ENCODE measurements around the gene TLE5. TPM values are rescaled to one million over a fixed set of nuclear protein-coding genes. Genes with fewer than 3 reads are reported as not detected.
"Not testable (repeated sequence)": the region's sequence is repeated elsewhere in the genome, so short reads cannot be mapped to it uniquely, and the experiment has no call there.

Gene TLE5
- total RNA-seq, 1 experiment from 2014 or later: 136 TPM

DNA sequence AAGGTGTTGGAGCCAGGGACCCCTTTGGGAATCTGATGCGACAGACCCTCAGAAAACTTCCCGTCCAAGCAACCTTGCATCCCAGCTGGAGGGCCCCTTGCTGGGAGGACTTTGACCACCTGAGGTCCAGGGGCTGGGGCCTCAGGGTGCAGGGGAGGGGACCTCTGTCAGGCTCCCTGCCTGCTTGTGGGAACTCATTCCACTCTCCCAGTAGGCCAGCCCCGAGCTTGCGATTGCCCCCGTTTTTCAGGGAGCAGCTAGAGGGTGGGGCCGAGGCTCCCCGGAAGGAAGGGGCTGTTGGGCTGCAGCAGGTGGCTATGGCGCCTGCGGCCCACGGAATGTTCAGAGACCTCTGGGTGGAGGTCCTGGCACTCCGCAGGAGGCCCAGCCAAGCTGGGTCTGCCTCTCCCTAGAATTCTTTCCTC, 34.6 kb upstream of the TLE5 start:
- no peak for DNase-seq (ENCODE audit: extremely low read depth, low read depth)

DNA sequence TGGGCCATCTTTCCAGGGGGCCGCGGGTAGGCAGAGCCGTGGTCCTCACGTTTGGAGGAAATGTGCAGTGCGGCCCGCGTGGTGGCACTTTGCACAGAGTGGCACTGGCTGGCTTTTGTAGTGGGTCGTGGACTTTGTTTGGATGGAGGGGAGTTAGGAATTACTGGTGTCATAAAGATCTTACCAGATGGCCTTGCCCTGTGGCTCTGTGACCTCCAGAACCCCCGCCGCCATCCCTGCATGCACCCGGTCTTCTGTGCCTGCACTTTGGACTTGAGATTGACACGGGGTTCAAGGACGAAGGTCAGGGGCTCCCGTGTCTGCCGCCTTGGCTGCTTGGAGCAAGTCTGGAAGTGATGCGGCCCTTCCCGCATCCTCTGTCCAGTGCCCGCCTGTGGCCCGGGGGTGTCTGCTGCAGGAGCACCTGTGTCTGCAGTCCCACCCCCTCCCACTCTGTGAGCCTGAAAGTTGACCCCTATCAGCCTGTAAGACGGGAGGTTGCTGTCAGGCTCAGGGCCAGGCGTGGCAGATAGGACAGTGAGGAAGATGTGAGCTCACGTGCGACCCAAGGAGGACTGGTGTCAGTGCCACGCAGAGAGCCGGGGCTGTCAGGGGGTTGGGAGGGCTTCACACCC, 34.1 kb upstream of the TLE5 start:
- DNase-seq (ENCODE audit: extremely low read depth, low read depth): no peak

DNA sequence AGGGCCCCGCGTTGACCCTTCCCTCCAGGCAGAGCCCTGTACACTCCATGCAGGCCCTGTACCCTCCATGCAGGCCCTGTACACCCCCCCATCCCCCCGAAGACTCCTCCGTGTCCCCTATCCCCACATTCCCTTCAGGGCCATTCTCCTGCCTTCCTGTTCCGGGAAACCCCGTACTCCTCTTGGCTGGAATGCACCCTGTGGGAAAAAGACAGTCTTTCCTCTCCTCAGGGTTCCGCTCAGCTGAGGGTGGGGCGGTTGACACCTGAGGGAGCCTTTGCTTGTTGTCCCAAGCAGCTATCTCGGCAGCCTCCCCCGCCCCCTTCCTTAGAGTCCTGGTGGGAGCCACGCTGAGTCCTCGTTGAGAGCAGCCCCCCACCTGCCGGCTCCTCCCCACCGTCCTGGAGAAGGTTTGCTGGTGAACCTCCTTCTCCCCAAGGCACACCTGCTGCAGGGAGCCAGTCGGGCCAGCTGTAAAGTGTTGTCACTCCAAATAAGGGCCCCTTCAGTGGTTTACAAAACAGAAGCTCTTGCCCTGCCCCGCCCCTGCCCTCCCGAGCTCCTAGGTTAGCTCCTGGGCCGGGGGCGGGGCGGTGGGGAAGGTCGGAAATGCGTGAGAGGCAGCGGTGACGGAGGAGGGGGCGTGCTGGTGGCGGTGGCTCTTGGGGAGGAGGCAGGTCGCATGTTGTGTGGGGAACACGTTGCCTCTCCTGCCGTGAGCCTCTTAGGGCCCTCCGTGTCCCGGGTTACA, 33.3 kb upstream of the TLE5 start:
- DNase-seq (ENCODE audit: extremely low read depth, low read depth): no peak

DNA sequence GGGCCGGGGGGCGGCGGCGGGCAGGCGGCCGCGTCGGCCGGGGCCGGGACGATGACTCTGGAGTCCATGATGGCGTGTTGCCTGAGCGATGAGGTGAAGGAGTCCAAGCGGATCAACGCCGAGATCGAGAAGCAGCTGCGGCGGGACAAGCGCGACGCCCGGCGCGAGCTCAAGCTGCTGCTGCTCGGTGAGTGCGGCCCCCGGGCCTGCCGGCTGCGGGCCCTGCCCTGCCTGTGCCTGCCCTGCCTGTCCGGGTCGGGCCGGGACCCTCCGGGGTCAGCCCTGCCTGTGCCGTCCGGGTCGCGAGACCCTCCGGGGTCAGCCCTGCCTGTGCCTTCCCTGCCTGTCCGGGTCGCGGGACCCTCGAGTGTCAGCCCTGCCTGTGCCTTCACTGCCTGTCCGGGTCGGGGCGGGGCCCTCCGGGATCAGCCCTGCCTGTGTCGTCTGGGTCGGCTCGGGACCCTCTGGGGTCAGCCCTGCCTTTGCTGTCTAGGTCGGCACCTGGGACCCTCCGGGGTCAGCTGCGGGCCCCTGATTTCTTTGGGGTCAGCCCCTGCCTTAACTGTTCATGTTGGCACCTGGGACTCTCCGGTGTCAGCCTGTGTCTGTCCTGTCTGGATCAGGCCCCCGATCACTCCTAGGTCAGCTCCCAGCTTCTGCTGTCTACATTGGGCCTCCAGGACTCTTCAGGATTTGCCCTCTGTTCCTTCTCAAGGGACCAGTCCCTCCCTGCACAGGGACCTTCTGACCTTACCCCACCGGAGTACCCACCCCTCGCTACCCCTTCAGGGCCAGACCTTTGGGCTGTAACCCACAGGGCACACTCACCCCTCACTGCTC, 32.5 kb upstream of the TLE5 start:
- no peak for DNase-seq (ENCODE audit: extremely low read depth, low read depth)

DNA sequence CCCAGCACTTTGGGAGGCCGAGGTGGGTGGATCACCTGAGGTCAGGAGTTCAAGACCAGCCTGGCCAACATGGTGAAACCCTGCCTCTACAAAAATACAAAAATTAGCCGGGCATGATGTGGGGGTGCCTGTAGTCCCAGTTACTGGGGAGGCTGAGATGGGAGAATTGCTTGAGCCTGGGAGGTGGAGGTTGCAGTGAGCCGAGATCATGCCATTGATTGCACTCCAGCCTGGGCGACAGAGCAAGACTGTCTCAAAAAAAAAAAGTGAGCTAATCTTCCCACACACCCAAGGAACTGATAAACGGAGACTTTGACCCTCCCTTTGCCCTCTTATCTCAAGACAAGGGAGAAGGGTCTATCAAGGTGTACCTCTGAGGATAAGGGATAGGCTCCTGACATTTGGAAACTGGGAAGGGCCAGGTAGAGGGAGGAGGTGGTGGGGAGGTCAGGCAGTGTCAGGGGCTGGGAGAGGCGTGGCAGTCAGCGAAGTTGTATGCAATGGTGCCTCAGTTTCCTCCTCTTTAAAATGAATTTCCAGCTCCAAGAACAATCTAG, 27.1 kb upstream of the TLE5 start:
- not testable (repeated sequence) for DNase-seq (ENCODE audit: extremely low read depth, low read depth)

DNA sequence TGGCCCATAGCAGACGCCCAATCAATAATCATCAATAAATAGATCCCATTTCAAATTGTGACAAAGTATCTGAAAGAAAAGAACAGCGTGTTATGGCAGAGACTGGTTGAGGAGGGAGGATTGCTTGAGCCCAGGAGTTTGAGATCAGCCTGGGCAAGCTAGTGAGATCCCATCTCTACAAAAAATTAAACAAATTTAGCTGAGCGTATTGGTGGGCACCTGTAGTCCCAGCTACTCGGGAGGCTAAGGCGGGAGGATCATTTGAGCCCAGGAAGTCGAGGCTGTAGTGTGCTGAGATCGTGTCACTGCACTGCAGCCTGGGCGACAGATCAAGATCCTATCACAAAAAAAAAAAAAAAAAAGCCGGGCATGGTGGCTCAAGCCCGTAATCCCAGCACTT, 25.5 kb upstream of the TLE5 start:
- DNase-seq (ENCODE audit: extremely low read depth, low read depth): no peak

DNA sequence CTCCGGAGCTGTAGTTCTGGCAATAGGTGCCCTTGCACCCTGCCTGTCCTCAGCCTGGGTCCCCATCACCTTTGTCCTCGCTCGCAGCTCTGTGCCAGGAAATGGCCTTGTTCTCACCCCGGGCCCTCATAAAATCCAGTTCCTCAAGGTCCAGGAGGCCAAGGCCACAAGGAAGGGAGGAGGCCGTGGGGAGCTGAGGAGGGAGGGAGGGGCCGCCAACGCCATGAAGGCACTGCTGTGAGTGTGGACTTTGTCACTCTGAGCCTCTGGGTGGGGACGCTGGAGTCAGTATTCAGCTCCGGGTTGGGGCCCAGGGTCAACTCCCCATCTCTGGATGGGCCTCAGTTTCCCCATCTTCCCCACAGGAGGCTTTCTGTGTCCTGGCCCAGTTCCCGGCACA, 22.6 kb upstream of the TLE5 start:
- no peak for DNase-seq (ENCODE audit: extremely low read depth, low read depth)

DNA sequence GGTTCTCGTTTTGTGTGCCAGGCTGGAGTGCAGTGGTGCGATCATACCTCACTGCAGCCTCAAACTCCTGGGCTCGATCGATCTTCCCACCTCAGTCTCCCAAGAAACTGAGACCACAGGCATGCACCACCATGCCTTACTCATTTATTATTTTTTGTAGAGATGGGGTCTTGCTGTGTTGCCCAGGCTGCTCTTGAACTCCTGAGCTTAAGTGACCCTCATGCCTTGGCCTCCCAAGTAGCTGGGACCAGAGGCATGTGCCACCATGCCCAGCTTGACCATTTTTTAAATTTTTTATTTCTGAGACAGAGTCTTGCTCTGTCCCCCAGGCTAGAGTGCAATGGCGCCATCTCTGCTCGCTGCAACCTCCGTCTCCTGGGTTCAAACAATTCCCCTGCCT, 21.7 kb upstream of the TLE5 start:
- no peak for DNase-seq (ENCODE audit: extremely low read depth, low read depth)

DNA sequence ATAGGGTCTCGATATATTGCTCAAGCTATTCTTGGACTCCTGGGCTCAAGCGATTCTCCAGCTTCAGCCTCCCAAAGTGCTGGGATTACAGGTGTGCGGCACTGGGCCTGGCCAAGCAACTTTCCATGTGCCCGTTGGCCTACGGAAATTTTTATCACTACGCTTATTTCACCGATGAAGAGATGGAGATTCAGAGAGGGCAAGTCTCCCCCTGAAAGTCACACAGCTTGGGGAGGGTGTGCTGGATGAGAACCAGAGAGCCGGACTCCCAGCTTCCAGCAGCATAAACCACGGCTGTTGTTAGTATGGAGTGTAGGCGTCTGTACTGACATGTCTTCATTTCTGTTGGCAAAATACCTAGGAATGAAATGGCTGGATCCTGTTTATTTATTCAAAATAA, 20.0 kb upstream of the TLE5 start:
- no peak for DNase-seq (ENCODE audit: extremely low read depth, low read depth)

DNA sequence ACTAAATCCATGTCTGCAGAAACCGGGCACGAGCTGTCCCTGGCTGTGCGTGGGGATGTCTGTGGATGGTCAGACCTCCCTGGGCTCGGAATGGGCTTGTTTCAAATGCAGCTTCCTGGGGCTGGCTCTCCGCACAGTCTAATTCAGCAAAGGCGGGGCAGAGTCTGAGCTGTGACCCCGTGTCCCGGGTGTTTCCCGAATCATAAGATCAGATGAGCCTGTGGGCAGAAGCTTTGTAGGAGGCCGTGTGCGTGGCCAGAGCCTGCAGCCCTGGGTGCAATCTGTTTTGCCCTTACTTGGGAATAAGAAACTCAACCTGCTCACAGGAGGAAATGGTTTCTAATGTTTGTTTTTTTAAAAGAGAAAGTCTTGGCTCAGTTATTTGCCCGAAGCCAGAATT, 18.0 kb upstream of the TLE5 start:
- no peak for DNase-seq (ENCODE audit: extremely low read depth, low read depth)

DNA sequence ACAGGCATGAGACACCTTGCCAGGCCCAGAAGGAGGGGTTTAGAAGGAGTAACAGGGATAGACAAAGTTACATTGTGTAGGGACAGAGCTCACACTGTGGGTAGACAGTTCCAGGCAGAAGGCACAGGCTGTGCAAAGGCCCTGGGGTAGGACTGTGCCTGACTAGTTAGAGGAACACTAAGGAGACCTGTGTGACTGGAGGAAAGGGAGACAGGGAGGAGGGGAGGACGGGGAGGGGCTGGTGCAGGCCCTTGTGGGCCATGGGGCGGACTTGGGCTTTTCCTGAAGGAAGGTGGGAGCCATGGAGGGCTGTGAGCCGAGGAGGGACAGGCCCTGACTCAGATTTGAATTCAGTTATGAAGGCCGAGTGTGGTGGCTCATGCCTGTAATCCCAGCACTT, 17.3 kb upstream of the TLE5 start:
- DNase-seq (ENCODE audit: extremely low read depth, low read depth): no peak

DNA sequence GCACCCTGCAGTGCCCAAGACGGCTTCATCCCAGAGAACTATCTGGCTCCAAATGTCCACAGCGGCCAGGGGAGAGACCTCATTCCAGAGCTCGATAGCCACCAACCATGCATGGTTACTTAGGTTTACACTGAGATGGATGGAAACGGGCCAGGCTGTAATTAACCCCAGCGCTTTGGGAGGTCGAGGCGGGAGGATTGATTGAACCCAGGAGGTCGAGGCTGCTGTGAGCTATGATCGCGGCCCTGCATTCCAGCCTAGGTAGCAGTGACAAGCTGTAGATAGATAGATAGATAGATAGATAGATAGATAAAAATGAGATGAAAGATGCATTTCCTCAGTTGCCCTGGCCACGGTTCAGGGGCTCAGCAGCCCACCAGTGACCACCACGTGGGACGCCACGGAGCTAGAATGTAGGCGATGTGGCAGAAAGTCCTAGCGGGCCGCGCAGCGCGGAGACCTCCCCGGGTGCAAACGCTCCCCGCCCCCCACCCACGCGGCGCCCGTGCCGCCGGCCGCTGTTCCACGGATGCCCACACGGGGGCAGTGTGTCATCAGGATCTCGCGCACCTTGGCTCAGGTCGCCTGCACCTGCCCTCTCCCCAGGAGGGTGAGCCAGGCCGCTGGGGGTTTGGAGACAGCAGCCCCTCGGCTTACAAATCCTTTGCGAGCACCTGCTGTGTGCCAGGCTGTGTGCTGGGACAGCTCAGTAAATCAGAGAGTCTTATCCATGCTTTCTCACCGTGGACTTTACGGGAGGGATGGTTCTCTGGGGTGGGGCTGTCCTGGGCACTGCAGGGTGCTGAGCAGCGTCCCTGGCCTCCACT, 13.5 kb upstream of the TLE5 start:
- DNase-seq (ENCODE audit: extremely low read depth, low read depth): no peak

DNA sequence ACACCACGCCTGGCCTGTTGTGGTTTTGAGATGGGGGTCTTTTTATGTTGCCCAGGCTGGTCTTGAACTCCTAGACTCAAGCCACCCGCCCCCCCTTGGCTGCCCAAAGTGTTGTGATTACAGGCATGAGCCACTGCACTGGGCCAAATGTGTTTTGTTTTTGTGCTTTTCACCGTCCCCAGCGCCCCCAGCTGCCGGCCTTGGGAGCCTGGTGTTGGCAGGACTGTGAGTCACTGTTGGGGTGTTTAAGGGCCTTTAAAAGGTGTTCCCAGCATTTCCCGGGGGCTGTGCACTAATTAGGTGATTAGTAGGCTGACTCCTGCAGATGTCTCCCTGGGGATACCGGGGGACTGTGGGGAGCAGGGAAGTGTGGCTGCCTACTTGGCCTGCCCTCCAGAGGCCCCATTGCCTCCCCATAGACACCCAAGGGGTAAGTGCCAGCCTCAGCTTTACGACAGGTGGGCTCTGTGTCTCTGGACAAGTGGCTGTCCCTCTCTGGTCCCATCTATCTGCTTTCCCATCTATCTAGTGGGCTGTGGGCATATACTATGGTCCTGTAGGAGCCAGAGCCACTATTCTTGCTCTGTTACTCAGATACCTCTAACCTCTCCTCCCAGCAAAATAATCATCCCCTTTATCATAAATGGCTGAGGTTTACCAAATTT, 11.8 kb upstream of the TLE5 start:
- no peak for DNase-seq (ENCODE audit: extremely low read depth, low read depth)

DNA sequence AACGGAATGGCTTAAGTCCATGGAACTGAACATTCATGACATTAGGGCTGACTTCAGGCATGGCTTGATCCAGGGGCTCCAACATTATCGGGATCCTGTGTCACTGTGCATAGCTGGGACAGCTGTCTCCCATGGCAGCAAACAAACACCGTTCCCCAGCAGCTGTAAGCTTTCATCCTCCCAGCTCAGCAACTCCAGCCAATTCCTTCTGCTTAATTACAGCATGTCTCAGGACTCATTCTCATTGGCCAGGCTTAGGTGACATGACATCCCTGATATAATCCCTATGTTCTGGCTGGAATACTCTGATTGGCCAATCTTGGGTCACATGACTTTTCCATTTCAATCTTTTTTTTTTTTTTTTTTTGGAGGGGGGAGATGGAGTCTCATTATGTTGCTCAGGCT, 10.9 kb upstream of the TLE5 start:
- no peak for DNase-seq (ENCODE audit: extremely low read depth, low read depth)

DNA sequence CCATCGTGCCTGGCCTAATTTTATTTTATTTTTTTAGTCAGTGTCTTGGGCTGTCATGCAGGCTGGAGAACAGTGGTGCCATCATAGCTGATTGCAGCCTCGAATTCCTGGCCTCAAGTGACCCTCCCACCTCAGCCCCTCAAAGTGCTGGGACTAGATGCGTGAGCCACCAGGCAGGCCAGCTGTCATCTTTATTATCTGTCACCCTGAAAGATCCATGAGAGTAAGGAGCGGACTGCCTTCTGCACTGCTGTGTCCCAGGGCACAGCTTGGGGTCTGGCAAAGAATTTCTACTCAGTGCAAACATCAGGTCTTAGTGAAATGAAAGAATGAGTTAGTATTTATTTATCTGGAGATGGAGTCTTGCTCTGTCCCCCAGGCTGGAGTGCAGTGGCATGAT, 9.5 kb upstream of the TLE5 start:
- no peak for DNase-seq (ENCODE audit: extremely low read depth, low read depth)

DNA sequence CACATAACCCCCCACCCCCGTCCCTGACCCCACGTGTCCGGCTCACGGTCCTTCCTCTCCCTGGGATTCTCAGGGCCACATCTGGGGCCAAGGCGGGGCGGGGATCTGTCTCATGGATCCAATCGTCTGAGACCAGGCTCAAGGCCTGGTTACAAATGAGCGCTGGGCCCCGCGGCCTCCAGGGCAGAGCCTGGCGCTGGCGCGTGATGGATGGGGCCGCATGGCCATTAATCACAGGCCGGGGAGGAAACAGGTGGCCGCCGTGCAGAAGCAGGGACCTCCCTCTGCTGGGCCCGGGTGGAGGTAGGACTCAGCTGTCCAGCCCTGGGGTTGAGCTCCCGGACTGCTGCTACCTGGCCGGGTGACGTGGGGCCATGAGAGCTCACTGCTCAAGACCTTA, 5.8 kb upstream of the TLE5 start:
- no peak for DNase-seq (ENCODE audit: extremely low read depth, low read depth)

DNA sequence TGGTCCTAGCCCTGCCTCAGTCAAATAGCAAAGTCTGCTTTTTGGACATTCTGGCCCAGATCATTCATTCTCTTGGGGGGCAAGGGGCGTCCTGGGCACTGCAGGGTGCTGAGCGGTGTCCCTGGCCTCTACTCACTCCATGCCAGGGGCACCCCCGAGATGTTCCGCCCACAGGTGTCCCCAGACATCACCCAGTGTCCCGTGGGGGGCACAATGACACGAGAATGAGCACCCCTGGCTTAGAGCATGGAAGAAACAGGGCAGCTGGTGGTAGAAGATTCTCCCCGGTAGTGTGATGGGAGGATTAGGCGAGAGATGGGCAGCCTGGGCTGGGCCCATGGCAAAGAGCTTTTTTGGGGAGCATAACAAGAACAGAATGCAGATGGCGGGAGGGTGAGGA, 5.3 kb upstream of the TLE5 start:
- DNase-seq (ENCODE audit: extremely low read depth, low read depth): no peak

DNA sequence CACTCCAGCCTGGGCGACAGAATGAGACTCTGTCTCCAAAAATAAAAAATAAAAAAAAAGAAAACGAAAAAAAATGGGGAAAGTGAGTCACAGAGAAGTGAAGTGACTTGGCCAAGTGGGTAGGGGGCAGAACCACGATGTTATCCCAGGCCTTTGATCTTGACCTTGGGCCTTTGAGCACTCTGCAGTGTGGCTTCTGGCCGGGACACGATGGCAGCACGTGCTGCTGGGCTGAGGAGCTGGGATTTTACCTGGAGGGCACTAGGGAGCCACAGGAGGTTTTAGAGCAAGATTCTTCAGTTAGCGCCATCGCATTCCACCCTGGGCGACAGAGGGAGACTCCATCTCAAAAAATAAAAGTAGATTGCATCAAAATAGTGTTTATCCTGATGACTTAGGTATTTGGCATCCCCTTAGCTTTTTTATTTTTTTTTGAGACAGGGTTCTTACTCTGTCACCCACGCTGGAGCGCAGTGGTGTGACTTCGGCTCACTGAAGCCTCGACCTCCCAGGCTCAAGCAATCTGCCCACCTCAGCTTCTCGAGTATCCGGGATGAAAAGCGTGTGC, 4.3 kb upstream of the TLE5 start:
- DNase-seq (ENCODE audit: extremely low read depth, low read depth): no peak

DNA sequence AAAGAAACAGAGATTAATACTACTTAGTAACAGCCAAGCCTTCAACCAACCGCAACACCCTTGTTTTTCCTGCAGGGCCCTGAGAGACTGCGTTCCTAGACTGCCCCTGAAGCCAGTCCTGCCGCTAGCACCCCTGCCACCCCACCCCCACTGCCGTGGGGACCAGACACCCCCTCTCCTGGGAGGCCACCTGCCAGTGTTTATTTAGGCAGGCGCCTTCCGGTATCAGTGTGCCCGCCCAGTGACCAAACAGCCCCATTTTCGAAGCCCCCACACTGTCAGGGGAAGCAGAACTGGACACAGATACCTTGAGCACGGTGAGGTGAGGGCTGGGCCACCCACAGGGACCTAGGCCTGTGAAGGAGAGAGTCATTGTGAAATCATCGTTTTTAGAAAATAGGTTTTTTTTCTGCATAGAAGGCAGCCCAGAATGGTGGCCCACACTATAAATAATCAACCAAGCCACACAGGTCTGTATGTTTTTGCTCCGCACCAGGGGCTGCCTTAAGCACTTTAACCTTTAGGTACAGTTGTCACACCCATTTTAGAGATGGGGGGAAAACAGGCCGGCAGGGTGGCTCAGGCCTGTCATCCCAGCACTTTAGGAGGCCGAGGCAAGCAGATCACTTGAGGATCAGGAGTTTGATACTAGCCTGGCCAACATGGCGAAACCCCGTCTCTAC, 3.5 kb upstream of the TLE5 start:
- no peak for DNase-seq (ENCODE audit: extremely low read depth, low read depth)
